ENCODE results near the gene MMEL1.

GRCh38 chr1:2604156-2604843, 28.5 kb downstream of the MMEL1 start:
- TF ChIP-seq POLR2A (IDR thresholded peaks at IDR 0.05; ENCODE audit: low read depth) (no peak), POLR2AphosphoS5 (IDR thresholded peaks at IDR 0.05) (no peak)
